Osteoblast (primary cell): ENCODE results near the gene CHRNA10. TPM values are rescaled to one million over a fixed set of nuclear protein-coding genes. Genes with fewer than 3 reads are reported as not detected.

Source experiments
- DNase-seq: peaks from one replicate; pipeline ENCODE4 v3.0.0; 2011; ENCODE audit warnings: low spot score, mixed read lengths; ENCODE audit not compliant: insufficient read length; ENCODE audit errors: missing footprints
- H2AFZ ChIP-seq: 2 replicates; pipeline ENCODE4 v1.6.0; 2011; ENCODE audit warnings: mild to moderate bottlenecking, low read length
- H3K27ac ChIP-seq: 2 replicates; pipeline ENCODE4 v1.5.1; 2011; ENCODE audit warnings: mild to moderate bottlenecking, low read depth, low read length, moderate library complexity
- H3K27me3 ChIP-seq: 2 replicates; pipeline ENCODE4 v1.6.0; 2012; ENCODE audit warnings: mild to moderate bottlenecking, control low read depth, inconsistent platforms, low read length, moderate library complexity; ENCODE audit not compliant: insufficient read depth
- H3K36me3 ChIP-seq: 2 replicates; pipeline ENCODE4 v1.5.1; 2011; ENCODE audit warnings: mild to moderate bottlenecking, low read length, control low read depth, moderate library complexity; ENCODE audit not compliant: insufficient read depth
- H3K4me1 ChIP-seq: 2 replicates; pipeline ENCODE4 v1.5.1; 2011; ENCODE audit warnings: mild to moderate bottlenecking, low read length, control low read depth, moderate library complexity; ENCODE audit not compliant: insufficient read depth
- H3K4me2 ChIP-seq: 2 replicates; pipeline ENCODE4 v1.6.0; 2011; ENCODE audit warnings: mild to moderate bottlenecking, low read length; ENCODE audit not compliant: insufficient read depth
- H3K4me3 ChIP-seq: fragments of 200-600 bp; sonication (generic); 3 replicates; pipeline ENCODE4 v1.5.1; 2012; ENCODE audit warnings: mild to moderate bottlenecking, low read length, inconsistent platforms; ENCODE audit not compliant: insufficient read depth
- H3K79me2 ChIP-seq: 2 replicates; pipeline ENCODE4 v1.6.0; 2012; ENCODE audit warnings: mild to moderate bottlenecking, low read length, control low read depth, inconsistent platforms; ENCODE audit not compliant: insufficient read depth
- H3K9me3 ChIP-seq: 2 replicates; pipeline ENCODE4 v1.5.1; 2011; ENCODE audit warnings: low read depth, low read length, control low read depth
- H4K20me1 ChIP-seq: 2 replicates; pipeline ENCODE4 v1.6.0; 2012; ENCODE audit warnings: mild to moderate bottlenecking, low read length, control low read depth; ENCODE audit not compliant: insufficient read depth
- total RNA-seq: library from RNA; depleted of rRNA; stranded (reverse); fragments of >200 nt; gene quantifications from 2 replicates; pipeline ENCODE4 v1.2.3, GENCODE V29; 2012
- TF ChIP-seq, protein P1 (sequence below): IDR thresholded peaks from 2 replicates; pipeline ENCODE4 v1.5.1; 2011; ENCODE audit warnings: mild to moderate bottlenecking, low read depth, low read length, moderate library complexity; ENCODE audit errors: extremely low read depth

The CHRNA10 gene
- total RNA-seq, 1 donor, result 0.72 TPM

DNA sequence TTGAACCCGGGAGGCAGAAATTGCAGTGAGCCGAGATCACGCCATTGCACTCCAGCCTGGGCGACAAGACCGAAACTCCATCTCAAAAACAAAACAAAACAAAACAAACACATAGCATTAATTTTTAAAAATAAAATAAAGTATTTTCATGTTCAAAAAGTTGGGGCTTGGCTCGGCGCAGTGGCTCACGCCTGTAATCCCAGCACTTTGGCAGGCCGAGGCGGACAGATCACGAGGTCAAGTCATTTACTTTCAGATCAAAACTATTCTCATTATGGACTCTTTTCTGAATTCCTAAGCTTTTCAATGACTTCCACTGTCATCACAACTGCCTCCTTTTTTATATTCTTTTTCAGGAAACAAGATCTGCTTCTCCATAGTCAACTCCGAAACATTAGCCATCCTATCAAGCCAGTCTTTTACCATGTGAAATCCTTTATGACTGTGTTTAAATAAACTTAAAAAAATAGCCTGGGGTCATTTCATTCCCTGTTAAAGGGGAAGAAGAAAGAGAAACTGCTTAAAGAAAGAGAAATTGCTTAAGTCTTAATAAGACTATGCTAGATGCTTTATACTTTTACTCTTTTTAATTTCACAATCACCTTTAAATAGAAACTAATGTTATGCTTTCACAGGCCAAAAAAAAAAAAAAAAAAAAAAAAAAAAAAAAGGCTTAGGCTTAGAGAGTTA, 13.1 kb upstream of the CHRNA10 start:
- H3K4me1 ChIP-seq, result no peaks in the 10 kb centered on the region
- peaks cover 2% of the 10 kb centered on the region for H4K20me1 ChIP-seq
- H2AFZ ChIP-seq, result no peak overlapping the region
- DNase-seq, result no peak
- H3K4me2 ChIP-seq, result no peak overlapping the region
- TF ChIP-seq, protein P1, sequence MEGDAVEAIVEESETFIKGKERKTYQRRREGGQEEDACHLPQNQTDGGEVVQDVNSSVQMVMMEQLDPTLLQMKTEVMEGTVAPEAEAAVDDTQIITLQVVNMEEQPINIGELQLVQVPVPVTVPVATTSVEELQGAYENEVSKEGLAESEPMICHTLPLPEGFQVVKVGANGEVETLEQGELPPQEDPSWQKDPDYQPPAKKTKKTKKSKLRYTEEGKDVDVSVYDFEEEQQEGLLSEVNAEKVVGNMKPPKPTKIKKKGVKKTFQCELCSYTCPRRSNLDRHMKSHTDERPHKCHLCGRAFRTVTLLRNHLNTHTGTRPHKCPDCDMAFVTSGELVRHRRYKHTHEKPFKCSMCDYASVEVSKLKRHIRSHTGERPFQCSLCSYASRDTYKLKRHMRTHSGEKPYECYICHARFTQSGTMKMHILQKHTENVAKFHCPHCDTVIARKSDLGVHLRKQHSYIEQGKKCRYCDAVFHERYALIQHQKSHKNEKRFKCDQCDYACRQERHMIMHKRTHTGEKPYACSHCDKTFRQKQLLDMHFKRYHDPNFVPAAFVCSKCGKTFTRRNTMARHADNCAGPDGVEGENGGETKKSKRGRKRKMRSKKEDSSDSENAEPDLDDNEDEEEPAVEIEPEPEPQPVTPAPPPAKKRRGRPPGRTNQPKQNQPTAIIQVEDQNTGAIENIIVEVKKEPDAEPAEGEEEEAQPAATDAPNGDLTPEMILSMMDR, result no peak
- no peak overlapping the region for H3K4me3 ChIP-seq
- peaks cover 82% of the 10 kb centered on the region for H3K36me3 ChIP-seq
- H3K27ac ChIP-seq, result no peak overlapping the region
- no peaks in the 10 kb centered on the region for H3K27me3 ChIP-seq
- H3K9me3 ChIP-seq, result no peaks in the 10 kb centered on the region
- H3K79me2 ChIP-seq, result no peaks in the 10 kb centered on the region

DNA sequence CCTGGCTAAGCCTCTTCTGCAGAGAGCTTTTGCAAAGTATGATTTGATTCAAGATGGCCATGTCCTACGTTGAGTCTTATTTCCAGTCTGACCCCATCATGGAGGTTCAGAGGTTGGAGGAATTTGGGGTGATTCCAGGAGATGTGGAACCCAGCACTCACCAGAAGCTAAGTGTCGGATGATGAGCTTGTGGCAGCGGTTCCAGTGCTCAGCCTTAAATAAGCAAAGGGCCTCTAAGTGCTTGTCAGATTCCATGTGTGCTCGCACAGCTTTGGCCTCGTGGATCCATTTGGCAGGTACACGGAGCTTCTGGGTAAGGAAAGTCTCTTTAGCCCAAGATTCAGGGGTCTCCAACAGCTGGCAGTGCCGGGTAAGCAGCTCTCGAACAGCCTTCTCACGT, 11.9 kb upstream of the CHRNA10 start:
- TF ChIP-seq, protein P1, result no peak
- H2AFZ ChIP-seq, result no peak overlapping the region
- no peak overlapping the region for H3K27ac ChIP-seq
- H3K36me3 ChIP-seq, result peaks cover 90% of the 10 kb centered on the region
- H3K27me3 ChIP-seq, result no peaks in the 10 kb centered on the region
- no peak overlapping the region for H3K4me2 ChIP-seq
- no peak for DNase-seq
- H3K79me2 ChIP-seq, result no peaks in the 10 kb centered on the region
- peaks cover 2% of the 10 kb centered on the region for H4K20me1 ChIP-seq
- H3K4me1 ChIP-seq, result no peaks in the 10 kb centered on the region
- H3K9me3 ChIP-seq, result no peaks in the 10 kb centered on the region
- H3K4me3 ChIP-seq, result no peak overlapping the region

DNA sequence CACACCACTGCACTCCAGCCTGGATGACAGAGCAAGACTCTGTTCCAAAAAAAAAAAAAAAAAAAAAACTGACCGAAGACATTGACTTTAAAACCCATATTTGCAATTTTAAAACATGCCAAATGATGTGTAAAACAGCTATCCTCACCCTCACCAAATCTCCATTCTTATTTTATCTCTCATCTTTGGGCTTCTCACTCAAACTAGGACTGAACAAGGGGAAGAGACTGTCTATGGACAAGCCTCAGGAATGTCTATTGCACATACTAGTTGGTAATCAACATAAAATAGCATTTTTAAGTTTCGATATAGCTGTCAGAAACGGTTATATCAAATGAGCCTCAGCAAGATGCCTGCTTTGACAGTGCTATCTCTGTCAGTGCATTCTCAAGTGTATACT, 7.9 kb upstream of the CHRNA10 start:
- H3K27me3 ChIP-seq, result no peaks in the 10 kb centered on the region
- H3K4me1 ChIP-seq, result no peaks in the 10 kb centered on the region
- no peak overlapping the region for H3K4me2 ChIP-seq
- H3K9me3 ChIP-seq, result no peaks in the 10 kb centered on the region
- H4K20me1 ChIP-seq, result no peaks in the 10 kb centered on the region
- no peak overlapping the region for H3K4me3 ChIP-seq
- H3K27ac ChIP-seq, result no peak overlapping the region
- H3K36me3 ChIP-seq, result peaks cover 89% of the 10 kb centered on the region
- H2AFZ ChIP-seq, result no peak overlapping the region
- DNase-seq, result no peak
- H3K79me2 ChIP-seq, result no peaks in the 10 kb centered on the region
- TF ChIP-seq, protein P1, result no peak

DNA sequence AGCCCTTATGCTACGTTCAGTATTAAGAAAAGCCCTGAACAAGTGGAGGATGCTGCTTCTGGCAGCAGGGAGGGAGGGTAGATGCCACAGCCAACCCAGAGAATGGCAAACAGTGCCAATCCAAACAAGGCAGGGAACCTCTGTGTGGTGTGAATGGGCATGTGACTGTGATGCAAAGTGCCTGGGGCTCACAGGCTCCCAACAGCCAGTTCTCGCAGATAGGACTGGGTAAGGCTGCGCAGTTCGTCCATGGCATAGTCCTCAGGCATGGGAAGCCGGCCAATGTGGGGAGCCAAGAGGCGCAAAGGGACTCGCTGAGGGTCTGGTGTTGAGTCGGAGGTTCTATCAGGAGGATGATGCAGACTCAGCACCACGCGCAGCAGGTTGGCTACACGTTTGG, 4.8 kb upstream of the CHRNA10 start:
- H3K27ac ChIP-seq, result no peak overlapping the region
- H3K4me1 ChIP-seq, result no peaks in the 10 kb centered on the region
- peaks cover 80% of the 10 kb centered on the region for H3K36me3 ChIP-seq
- H3K9me3 ChIP-seq, result no peaks in the 10 kb centered on the region
- H4K20me1 ChIP-seq, result no peaks in the 10 kb centered on the region
- H3K27me3 ChIP-seq, result no peaks in the 10 kb centered on the region
- H3K4me3 ChIP-seq, result no peak overlapping the region
- peak; percentile 54 for DNase-seq
- no peaks in the 10 kb centered on the region for H3K79me2 ChIP-seq
- H2AFZ ChIP-seq, result no peak overlapping the region
- H3K4me2 ChIP-seq, result no peak overlapping the region
- TF ChIP-seq, protein P1, result no peak
